Loucy (cell line): ENCODE data around the gene PLEKHB1.
A peak's percentile ranks its signal among the peaks of the same experiment; 100 is the strongest.
"Not testable (repeated sequence)": the region's sequence is repeated elsewhere in the genome, so short reads cannot be mapped to it uniquely, and the experiment has no call there.

ENCODE experiments used
- H2AFZ ChIP-seq: fragments of 200-600 bp; sonication (generic); 2 replicates; pipeline ENCODE4 v1.6.0; 2016; ENCODE audit warnings: antibody characterized with exemption, mild to moderate bottlenecking, low read length, moderate library complexity
- H3F3A ChIP-seq: fragments of 200-600 bp; 2 replicates; pipeline ENCODE4 v1.6.0; 2016; ENCODE audit warnings: antibody characterized with exemption, low read depth, mild to moderate bottlenecking
- H3K27me3 ChIP-seq: fragments of 200-600 bp; sonication (generic); 2 replicates; pipeline ENCODE4 v1.6.1; 2014; ENCODE audit warnings: low read length, mild to moderate bottlenecking; ENCODE audit not compliant: insufficient read depth, poor library complexity, severe bottlenecking
- H3K36me3 ChIP-seq: fragments of 200-600 bp; sonication (generic); 2 replicates; pipeline ENCODE4 v1.6.1; 2016; ENCODE audit warnings: low read length; ENCODE audit not compliant: insufficient read depth
- H3K4me1 ChIP-seq: fragments of 200-600 bp; sonication (generic); 2 replicates; pipeline ENCODE4 v1.5.1; 2014; ENCODE audit warnings: low read length, mild to moderate bottlenecking; ENCODE audit not compliant: insufficient read depth, poor library complexity, severe bottlenecking
- H3K4me2 ChIP-seq: fragments of 200-600 bp; sonication (generic); 2 replicates; pipeline ENCODE4 v1.6.0; 2014; ENCODE audit warnings: antibody characterized with exemption, low read length, low read depth, mild to moderate bottlenecking; ENCODE audit not compliant: poor library complexity, severe bottlenecking
- H3K4me3 ChIP-seq: fragments of 200-600 bp; sonication (generic); 2 replicates; pipeline ENCODE4 v1.5.1; 2014; ENCODE audit warnings: low read length, mild to moderate bottlenecking, mixed read lengths; ENCODE audit not compliant: poor library complexity, severe bottlenecking
- H3K79me2 ChIP-seq: fragments of 200-600 bp; sonication (generic); 2 replicates; pipeline ENCODE4 v1.6.1; 2014; ENCODE audit warnings: low read length; ENCODE audit not compliant: insufficient read depth
- H3K9ac ChIP-seq: fragments of 200-600 bp; sonication (generic); 2 replicates; pipeline ENCODE4 v1.6.0; 2014; ENCODE audit warnings: mild to moderate bottlenecking, low read depth, low read length, moderate library complexity; ENCODE audit not compliant: poor library complexity, severe bottlenecking
- H3K9me2 ChIP-seq: fragments of 200-600 bp; sonication (generic); replicated peaks from 2 replicates; pipeline ENCODE4 v1.6.1; 2016; ENCODE audit warnings: low read depth, low read length, mixed read lengths
- H3K9me3 ChIP-seq: fragments of 200-600 bp; sonication (generic); 2 replicates; pipeline ENCODE4 v1.6.1; 2014; ENCODE audit warnings: mild to moderate bottlenecking, antibody characterized with exemption, low read length, low read depth; ENCODE audit not compliant: insufficient read depth
- H4K20me1 ChIP-seq: fragments of 200-600 bp; sonication (generic); 2 replicates; pipeline ENCODE4 v1.6.0; 2014; ENCODE audit warnings: antibody characterized with exemption, low read length, mild to moderate bottlenecking; ENCODE audit not compliant: insufficient read depth, poor library complexity, severe bottlenecking
- EZH2phosphoT487 ChIP-seq: fragments of 200-600 bp; IDR thresholded peaks from 2 replicates; pipeline ENCODE4 v1.6.1; 2018; ENCODE audit warnings: antibody characterized with exemption, mild to moderate bottlenecking, moderate library complexity, borderline replicate concordance
- TF ChIP-seq, protein P1 (sequence below): fragments of 200-600 bp; sonication (generic); conservative IDR thresholded peaks from 2 replicates; pipeline ENCODE4 v1.5.1; 2014; ENCODE audit warnings: mild to moderate bottlenecking, antibody characterized with exemption, low read length

Gene PLEKHB1

DNA sequence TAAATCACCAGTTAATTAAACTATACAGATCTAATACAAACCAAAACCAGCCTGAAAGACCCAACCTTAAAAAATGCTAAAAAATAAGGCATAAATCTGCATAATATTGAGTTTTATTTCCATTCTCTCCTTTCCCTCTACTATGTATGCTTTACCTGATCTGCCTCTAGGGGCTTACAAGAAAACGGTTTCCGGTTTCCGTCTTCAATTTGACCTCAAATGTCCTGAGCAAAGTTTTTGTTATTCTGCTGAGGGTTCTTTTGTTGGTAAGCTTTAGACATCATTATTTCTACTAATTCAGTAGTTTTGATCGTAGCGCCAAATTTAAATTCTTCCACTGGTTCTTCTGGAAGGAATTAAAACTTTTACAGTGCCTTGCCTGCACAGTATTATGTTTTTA, 30.2 kb downstream of the PLEKHB1 start:
- peak overlapping the region; percentile 68 for H3K4me2 ChIP-seq
- not testable (repeated sequence) for H3K9me3 ChIP-seq, H4K20me1 ChIP-seq, H3K27me3 ChIP-seq, H3K79me2 ChIP-seq, H3F3A ChIP-seq, H3K9me2 ChIP-seq
- H2AFZ ChIP-seq: peak overlapping the region; percentile 50
- peak overlapping the region; percentile 56 for H3K4me3 ChIP-seq
- peak overlapping the region; percentile 68 for H3K9ac ChIP-seq
- TF ChIP-seq, protein P1, sequence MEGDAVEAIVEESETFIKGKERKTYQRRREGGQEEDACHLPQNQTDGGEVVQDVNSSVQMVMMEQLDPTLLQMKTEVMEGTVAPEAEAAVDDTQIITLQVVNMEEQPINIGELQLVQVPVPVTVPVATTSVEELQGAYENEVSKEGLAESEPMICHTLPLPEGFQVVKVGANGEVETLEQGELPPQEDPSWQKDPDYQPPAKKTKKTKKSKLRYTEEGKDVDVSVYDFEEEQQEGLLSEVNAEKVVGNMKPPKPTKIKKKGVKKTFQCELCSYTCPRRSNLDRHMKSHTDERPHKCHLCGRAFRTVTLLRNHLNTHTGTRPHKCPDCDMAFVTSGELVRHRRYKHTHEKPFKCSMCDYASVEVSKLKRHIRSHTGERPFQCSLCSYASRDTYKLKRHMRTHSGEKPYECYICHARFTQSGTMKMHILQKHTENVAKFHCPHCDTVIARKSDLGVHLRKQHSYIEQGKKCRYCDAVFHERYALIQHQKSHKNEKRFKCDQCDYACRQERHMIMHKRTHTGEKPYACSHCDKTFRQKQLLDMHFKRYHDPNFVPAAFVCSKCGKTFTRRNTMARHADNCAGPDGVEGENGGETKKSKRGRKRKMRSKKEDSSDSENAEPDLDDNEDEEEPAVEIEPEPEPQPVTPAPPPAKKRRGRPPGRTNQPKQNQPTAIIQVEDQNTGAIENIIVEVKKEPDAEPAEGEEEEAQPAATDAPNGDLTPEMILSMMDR: peak; percentile 44
- H3K4me1 ChIP-seq: peaks cover 34% of the 10 kb centered on the region
- H3K36me3 ChIP-seq: peaks cover 14% of the 10 kb centered on the region

DNA sequence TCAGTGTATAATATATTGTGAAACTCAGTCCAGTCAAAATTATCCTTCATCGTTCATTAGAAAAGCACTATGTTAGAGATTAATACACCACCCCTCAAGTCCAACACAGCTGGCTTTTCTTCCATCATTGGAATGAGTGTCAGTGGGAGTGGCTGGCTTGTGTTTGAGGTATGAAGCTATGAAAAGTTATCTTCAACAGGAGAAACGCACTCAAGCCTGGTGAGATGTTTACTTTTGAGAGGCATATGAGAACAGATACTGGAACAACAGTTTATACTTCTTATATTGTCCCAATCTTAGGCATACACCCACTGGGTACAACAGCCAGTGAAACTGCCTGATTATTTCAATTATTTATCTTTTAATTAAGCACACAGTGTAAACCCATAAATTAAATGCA, 34.3 kb downstream of the PLEKHB1 start:
- Histone ChIP-seq H3K9ac (no peak overlapping the region), H2AFZ (no peak overlapping the region), H3K9me2 (no peaks in the 10 kb centered on the region), H3K4me2 (no peak overlapping the region), H3K79me2 (no peaks in the 10 kb centered on the region), H3F3A (no peaks in the 10 kb centered on the region; the same call in 1 of the 2 replicates), H3K9me3 (no peaks in the 10 kb centered on the region), H3K4me1 (peaks cover 18% of the 10 kb centered on the region), H3K27me3 (no peaks in the 10 kb centered on the region), H4K20me1 (no peaks in the 10 kb centered on the region), H3K4me3 (no peak overlapping the region), H3K36me3 (peaks cover 20% of the 10 kb centered on the region)
- TF ChIP-seq, protein P1: no peak
- no peak for TF ChIP-seq EZH2phosphoT487

GRCh38 chr11:73693899-73694525, 47.6 kb downstream of the PLEKHB1 start:
- no peak overlapping the region for H2AFZ ChIP-seq
- no peaks in the 10 kb centered on the region for H4K20me1 ChIP-seq
- no peaks in the 10 kb centered on the region for H3K9me3 ChIP-seq
- no peaks in the 10 kb centered on the region for H3K27me3 ChIP-seq
- H3K4me2 ChIP-seq: no peak overlapping the region
- H3K4me3 ChIP-seq: no peak overlapping the region
- no peak overlapping the region for H3K9ac ChIP-seq
- peaks cover 13% of the 10 kb centered on the region; the same call in 1 of the 2 replicates for H3K36me3 ChIP-seq
- no peaks in the 10 kb centered on the region for H3K4me1 ChIP-seq
- no peaks in the 10 kb centered on the region for H3K79me2 ChIP-seq
- TF ChIP-seq EZH2phosphoT487: no peak
- TF ChIP-seq, protein P1: no peak
- no peaks in the 10 kb centered on the region for H3F3A ChIP-seq
- H3K9me2 ChIP-seq: no peaks in the 10 kb centered on the region
